Activated CD4-positive, CD25-positive, alpha-beta regulatory T cell (primary cell): ENCODE results near the gene FGF21.
A peak's percentile ranks its signal among the peaks of the same experiment; 100 is the strongest.
"Not testable (repeated sequence)": the region's sequence is repeated elsewhere in the genome, so short reads cannot be mapped to it uniquely, and the experiment has no call there.

ENCODE experiments used
- DNase-seq, 4 experiments: peaks; one replicate each; lab custom pipeline; 2025; lab: John Stamatoyannopoulos, UW

The FGF21 gene

DNA sequence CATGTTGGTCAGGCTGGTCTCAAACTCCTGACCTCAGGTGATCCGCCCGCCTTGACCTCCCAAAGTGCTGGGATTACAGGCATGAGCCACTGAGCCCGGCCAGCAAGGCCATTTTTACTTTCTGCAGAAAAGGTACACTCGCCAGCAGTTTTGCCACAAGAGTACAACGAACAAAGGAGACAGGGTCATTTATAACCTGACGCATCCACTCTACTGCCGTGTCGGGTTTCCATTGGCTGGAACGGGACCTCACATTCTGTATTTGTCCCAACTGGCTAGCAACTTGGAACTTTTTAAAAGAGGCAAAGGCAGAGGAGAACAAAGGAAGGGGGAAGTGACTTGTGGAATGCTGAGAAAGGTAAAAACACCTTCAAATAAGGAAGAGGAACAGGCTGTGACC is 32.0 kb downstream of the FGF21 start:
- DNase-seq = not testable (repeated sequence)

DNA sequence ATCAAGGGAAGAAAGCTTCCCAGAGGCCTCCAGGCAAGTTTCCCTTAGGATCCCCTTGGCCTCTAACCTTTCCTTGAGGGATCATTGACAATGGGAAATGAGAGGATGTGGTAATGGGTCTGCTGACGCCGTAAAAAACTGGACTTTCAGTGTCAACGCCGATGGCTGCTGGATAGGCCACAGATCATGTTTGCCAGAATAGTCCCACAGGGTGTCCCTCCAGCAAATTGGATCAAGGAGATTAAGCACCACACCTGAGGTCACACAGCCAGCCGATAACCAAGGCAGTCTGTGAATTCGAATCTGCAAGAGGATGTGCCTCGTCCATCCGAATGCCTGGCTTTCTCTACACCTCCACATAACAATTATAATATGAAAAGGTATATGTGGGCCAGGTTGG is 37.9 kb downstream of the FGF21 start:
- no peak for DNase-seq

DNA sequence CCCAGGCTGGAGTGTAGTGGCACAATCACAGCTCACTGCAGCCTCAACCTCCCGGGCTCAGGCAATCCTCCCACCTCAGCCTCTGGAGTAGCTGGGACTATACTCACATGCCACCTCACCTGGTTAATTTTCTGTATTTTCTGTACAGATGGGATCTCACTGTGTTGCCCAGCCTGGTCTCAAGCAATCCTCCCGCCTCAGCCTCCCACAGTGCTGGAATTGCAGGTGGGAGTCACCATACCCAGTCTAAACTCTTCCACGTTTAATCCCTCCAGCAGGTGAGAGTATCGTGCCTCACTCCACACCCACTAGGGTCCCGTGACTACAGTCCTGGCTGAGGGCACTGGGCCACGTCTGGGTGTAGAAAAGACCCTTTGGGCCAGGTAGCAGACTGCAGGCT is 39.0 kb downstream of the FGF21 start:
- no peak for DNase-seq

DNA sequence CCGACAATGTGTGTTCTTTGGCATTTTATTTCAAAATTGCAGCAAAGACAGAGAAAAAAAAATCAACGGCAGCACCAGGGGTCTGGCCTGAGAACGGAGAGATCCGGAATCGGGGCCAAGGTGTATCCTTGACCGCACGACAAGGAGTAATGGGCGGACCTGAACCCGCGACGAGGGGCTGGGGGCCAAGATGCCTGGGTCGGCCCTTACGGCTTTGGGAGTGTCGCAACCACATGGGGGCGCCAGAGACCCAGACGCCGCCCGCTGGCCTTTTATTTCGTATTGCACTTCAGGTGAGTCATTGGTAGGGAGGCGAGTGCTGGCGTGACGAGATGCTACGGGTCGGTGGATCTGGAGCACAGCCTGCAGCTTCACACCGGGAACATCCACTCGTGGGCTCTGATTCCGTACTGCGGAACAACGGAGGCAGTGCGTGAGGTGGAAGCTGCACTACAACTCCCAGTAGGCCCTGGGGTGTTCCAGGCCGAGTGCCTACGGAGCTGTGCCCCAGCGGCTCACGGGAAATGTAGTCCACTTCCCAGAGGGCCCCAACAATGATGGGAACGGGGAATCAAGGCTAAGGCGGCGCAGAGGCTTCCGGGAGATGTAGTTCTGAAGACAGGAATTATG is 39.8 kb downstream of the FGF21 start:
- peak; percentile 69 to 73 (median 71) for DNase-seq

DNA sequence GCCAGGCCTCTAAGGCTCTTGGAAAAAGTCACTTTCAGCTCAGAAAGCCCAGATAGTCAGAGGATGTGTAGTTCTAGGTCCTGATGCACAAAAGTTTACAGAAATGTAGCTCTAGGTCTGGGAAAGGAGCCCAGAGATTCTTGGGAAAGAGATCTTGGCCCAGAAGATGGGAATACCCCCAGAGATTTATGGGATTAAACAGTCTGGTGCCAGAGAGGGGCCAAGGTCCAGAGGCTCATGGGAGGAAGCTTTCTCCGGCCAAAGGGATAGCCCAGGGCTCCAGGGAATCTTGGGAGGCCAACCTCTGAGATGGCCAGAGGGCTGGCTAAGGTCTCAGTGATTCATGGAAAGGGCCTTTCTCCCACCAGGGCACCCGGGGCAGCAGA is 40.4 kb downstream of the FGF21 start:
- no peak for DNase-seq

DNA sequence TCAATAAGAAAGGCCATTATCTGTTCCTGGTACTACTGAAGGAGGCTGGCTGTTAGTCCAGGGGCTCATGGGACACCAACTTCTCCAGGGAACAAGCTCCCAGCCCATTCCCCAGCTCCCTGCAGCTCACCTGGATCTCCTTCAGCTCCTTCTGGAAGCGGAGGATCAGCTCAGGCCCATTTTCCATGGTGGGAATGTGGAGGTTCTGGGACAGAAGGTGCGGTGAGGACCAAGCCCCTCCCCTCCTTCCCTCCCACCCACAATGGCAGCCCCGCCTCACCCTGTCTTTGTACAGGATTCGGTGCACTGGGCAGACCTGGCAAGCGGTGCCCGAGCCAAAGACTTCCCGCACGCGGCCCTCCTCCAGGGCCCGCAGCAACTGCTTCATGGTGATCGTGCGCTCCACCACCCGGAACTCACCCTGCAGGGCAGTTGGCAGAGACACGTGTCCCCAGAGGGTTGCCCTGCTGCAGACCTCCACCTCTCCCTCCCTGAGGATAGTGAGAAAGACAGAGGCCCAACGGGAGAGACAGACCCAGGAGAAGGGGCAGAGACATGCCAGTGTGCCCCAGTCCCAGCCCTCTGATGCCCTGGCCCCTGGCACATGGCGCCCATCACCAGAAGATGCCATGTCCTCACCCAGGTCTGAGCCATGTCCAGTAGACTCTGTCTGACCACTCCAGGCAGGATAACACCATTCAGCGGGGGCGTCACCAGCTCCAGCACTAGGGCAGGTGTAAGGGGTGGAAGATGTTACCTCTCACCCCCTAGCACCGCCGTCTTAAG is 41.2 kb downstream of the FGF21 start:
- no peak for DNase-seq

DNA sequence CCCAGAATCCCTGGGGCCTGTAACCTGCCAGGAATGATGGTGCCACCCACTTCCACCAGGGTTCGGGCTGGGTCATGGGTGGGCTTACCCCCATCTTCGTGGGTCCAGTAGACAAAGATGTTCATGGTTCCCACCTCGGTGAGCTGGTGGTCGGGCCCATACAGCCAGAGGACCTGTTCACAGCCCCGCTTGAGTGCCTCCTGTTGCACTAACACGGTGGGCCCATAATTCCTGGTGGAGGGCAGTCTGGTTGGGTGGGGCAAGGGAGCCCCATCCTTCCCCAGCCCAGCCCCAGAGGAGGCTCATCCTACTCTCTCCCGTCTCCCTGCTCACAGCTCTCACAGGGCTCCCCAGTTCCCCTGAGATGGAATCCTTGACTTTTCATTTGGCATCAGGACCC is 41.8 kb downstream of the FGF21 start:
- no peak for DNase-seq

DNA sequence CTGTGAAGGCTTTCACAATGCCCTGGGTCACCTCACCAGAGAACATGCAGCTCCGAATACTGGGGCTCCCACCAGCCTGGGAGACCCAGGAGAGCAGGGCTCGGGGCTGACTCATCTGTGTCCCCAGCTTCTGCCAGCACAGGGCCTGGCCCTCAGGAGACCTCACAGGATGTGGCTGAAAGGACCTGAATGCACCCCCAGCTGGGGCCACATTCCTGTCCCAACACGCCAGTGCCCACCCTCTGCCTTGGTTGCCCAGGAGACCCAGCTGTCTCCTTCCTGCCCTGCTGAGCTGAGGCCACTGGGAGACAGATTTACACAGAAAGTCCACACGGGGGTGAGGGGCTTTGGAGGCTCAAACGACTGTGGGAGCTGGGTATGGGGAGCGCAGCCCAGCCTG is 43.6 kb downstream of the FGF21 start:
- no peak for DNase-seq

DNA sequence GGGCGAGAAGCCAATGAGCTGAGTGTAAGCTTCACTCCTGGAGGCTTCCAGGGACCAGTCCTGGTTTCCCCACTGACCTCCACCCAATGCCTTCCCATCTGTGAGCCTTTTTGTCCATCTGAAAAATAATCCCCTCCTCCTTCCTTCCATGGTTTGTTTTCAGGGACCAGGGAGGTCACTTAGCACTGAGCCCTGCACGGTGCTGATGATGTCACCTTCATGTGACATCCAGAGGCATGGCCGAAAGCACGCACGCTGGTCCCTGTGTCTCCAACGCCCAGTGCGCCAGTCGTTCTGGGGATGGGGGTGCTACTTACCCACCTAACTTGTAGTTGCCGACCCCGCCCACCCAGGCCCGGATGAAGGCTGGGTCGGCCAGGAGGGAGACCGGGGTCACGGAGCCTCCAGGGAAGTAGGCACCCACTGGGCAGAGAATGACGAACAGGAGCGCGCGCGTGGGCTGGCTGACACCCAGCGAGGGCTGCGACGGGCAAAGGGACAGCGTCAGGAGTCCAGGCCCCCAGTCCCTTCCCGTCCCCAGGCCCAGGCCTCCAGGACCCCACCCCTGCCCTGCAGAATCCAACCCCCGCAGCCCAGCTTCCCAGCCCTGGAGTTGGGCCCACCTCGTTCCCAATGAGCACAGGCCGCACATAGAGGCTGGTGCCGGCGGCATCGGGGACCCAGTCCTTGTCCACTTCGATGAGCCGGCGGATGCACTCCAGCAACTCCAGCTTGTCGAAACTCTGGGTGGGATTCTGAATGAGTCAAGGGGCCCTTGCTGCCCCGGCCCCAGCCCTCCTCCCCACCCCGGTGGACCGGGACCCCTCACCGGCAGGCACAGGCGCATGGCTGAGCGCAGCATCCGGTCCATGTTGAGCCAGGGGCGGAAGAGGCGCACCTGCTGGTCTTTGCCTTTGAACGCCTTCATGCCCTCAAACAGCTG is 44.3 kb downstream of the FGF21 start:
- no peak for DNase-seq

DNA sequence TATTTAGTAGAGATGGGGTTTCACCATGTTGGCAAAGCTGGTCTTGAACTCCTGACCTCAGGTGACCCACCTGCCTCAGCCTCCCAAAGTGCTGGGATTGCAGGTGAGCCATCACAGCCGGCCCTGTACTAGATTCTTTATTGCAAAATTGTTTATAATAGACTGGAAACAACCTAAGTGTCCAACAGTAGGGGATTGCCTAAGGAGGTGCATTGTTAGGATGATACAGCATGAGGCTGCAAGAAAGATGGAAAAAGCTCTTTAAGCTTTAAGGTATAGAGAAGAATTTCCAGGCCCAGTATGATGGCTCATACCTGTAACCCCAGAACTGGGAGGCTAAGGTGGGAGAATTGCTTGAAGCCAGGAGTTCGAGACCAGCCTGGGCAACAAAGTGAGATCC is 47.3 kb downstream of the FGF21 start:
- DNase-seq = no peak

DNA sequence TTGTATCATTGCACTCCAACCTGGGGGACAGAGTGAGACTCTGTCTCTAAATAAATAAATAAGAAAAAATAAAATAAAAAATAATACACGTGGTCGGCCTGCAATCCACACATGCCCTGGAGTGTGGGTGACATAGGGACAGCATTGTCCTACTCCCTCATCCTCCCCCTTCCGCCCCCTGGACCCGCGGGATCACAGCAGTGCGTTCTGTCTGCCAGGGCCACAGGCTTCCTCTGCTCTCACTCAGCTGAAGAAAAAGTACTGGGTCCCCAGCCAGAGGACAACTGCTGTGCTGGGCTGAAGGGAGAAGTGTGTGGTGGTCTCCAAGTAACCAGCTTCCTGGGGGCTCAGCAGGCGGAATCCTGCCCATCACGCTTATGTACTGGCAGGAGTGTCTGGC is 49.2 kb downstream of the FGF21 start:
- DNase-seq = no peak

DNA sequence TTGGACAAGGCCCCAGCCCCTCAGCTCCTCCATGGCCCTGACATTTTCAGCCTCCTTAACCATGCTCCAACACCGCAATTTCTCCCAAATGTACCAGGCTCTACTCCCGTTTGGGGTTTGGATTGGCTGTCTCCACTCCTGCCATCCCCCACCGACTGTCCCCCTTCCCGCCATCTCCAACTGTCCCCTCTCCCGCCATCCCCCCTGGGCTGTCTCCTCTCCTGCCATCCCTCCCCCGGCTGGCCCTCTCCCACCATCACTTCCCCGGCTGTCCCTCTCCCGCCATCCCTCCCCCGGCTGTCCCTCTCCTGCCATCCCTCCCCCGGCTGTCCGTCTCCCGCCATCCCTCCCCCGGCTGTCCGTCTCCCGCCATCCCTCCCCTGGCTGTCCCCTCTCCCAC is 50.1 kb downstream of the FGF21 start:
- DNase-seq = no peak

DNA sequence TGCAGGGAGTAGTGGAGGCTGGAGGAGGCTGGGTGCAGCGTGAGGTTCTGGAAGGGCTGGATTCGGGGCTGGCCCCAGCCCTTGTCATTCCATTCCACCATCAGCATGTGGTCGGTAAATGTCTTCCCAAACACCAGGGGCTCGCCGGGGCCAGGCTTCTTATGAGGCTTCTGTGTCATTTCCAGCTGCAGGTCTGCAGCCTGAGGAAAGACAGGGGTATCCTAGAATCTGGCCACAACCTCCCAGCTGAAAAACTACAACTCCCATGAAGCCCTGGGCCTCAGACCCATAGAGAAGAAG is 51.1 kb downstream of the FGF21 start:
- DNase-seq = no peak

DNA sequence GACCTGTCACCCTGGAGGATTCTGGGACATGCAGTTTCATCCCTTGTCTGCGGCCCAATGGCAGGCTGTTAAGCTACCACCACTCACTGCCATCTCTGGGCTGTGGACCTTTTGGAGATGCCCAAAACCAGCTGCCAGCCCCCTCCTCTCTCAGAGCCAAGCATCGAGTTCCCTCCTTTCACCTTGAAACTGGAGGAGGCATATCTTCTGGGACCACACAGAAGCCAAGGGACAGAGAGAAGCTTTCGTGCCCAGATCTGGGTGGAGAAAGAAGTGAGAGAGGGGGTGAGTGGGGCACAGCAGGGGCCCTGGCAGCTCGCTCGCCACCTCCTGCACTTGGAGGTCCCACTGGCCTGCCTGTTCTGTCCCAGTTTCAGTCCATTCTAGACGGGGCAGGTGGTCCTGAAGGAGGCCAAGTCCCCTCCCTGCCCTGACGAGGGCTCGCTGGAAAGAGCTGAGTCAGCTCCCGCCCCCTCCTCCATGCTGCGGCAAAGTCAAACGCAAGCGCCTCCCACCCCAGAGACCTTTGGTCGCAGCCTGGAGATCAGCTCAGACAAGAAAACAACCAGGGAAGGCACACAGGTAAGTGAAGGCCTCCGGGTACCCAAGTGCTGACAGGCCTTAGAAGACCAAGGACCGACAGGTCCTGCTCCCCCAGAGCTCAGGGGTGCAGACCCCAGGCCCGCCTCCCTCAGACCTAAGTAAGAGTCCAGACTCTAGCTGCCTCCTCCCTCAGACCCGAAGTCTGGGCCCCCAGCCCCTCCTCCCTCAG is 51.7 kb downstream of the FGF21 start:
- DNase-seq = no peak

DNA sequence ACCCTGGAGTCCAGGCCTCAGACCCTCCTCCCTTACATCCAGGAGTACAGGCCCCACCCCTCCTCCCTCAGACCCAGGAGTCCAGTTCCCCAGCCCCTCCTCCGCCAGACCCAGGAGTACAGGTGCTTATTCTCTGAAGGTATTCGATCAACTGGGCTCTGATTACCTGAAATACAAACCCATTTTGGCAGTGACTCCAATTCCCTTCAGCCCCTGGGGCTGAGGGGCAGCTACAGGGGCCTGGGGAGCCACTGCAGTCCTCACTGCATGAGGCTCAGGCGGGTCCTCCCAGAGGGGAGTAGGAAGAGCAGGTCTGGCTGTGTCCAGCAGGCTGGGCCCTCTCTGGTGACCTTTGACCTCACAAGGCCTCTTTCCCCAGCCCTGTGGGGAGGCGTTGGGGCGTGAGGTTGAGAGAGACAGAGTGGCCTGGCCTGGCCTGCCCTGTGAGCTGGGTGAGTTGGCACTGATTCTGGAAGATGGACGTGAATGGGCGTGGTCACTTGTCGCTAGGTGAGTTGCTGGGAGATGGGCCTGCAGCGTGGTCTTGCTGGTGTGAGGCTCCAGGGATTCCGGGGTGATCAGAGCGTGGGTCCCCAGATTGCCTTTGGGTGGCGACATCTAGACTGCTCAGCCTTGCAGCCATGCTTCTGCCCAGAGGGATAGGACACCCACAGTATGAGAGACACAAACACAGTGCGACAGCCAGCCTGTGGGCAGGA is 52.4 kb downstream of the FGF21 start:
- no peak for DNase-seq
